Measurements from ENCODE around the gene C1orf115.

C1orf115 gene

GRCh38 chr1:220669005-220669404 is 21.2 kb upstream of the C1orf115 start:
- TF ChIP-seq CTCF (IDR thresholded peaks at IDR 0.05; ENCODE audit: low read depth, low read length, missing control alignments) = no peak
- no peak overlapping the region for H3K4me3 ChIP-seq (replicated peaks; ENCODE audit: low read depth, low read length)
- DNase-seq (ENCODE audit: extremely low read depth, low read depth) = no peak

- no peak for DNase-seq (ENCODE audit: extremely low read depth, low read depth)
- no peak overlapping the region for H3K4me3 ChIP-seq (replicated peaks; ENCODE audit: low read depth, low read length)
- TF ChIP-seq CTCF (IDR thresholded peaks at IDR 0.05; ENCODE audit: low read depth, low read length, missing control alignments) = no peak
These were observed 19.8 kb upstream of the C1orf115 start for GRCh38 chr1:220670365-220670764.

- TF ChIP-seq CTCF (IDR thresholded peaks at IDR 0.05; ENCODE audit: low read depth, low read length, missing control alignments) = no peak
- DNase-seq (ENCODE audit: extremely low read depth, low read depth) = no peak
- no peak overlapping the region for H3K4me3 ChIP-seq (replicated peaks; ENCODE audit: low read depth, low read length)
These were observed 16.2 kb upstream of the C1orf115 start for GRCh38 chr1:220673921-220674320.

GRCh38 chr1:220677251-220677650 is 12.9 kb upstream of the C1orf115 start:
- no peak for TF ChIP-seq CTCF (IDR thresholded peaks at IDR 0.05; ENCODE audit: low read depth, low read length, missing control alignments)

GRCh38 chr1:220680085-220680687 is 10.0 kb upstream of the C1orf115 start:
- peak; percentile 68 for TF ChIP-seq CTCF (IDR thresholded peaks at IDR 0.05; ENCODE audit: low read depth, low read length, missing control alignments)
- no peak overlapping the region for H3K4me3 ChIP-seq (replicated peaks; ENCODE audit: low read depth, low read length)
- no peak for DNase-seq (ENCODE audit: extremely low read depth, low read depth)

More at GRCh38 chr1:220677251-220677650, 12.9 kb upstream of the C1orf115 start:
- DNase-seq (ENCODE audit: extremely low read depth, low read depth) = no peak
- H3K4me3 ChIP-seq (replicated peaks; ENCODE audit: low read depth, low read length) = no peak overlapping the region

- no peak for DNase-seq (ENCODE audit: extremely low read depth, low read depth)
- H3K4me3 ChIP-seq (replicated peaks; ENCODE audit: low read depth, low read length) = no peak overlapping the region
- no peak for TF ChIP-seq CTCF (IDR thresholded peaks at IDR 0.05; ENCODE audit: low read depth, low read length, missing control alignments)
These were observed 8.8 kb upstream of the C1orf115 start for GRCh38 chr1:220681220-220681880.
